K562 (cell line): ENCODE data around the gene CLDN14. TPM values are rescaled to one million over a fixed set of nuclear protein-coding genes. Genes with fewer than 3 reads are reported as not detected.

ENCODE experiments used
- ATAC-seq: fragments of 200-7000 bp; cut with Tn5 transposase; 3 replicates; pipeline ENCODE4 v1.9.1; 2020; ENCODE audit warnings: moderate library complexity
- BruUV-seq: library from RNA; stranded (reverse); fragments of 400-500 nt; replicated peaks from 2 replicates; lab custom pipeline; 2021; lab: Mats Ljungman, UMichigan
- CTCF ChIA-PET: fragments of 300-600 bp; formaldehyde crosslinking; extraction: SDS; loops from one replicate; lab custom pipeline; 2021; ENCODE audit warnings: low intra/inter-chr PET ratio; lab: Yijun Ruan, JAX
- POLR2A ChIA-PET: fragments of 300-600, 350-650 bp; sonication (Branson Sonifier 250); formaldehyde crosslinking; extraction: SDS; loops from one replicate; lab custom pipeline; 2021; ENCODE audit warnings: antibody characterized with exemption, inconsistent platforms; lab: Yijun Ruan, JAX
- DNase-seq, 4 experiments: peaks; one replicate each; pipeline versions ENCODE4 v3.0.0 to v3.0.0-alpha.2; 2011 to 2018; ENCODE audit warnings: low spot score in 3 of 4, mixed read lengths in 3 of 4; ENCODE audit errors: extremely low read depth in 1 of 4
- FAIRE-seq: peaks from 2 replicates; lab custom pipeline; 2011; peaks lifted over from hg19 to GRCh38; lab: Jason Lieb, UNC
- H2AFZ ChIP-seq: 2 replicates; pipeline ENCODE4 v1.6.0; 2011; ENCODE audit warnings: low read depth, low read length, control low read depth, inconsistent platforms
- H3K27ac ChIP-seq: fragments of 200-600 bp; 3 replicates; pipeline ENCODE4 v1.8.0; 2011; ENCODE audit warnings: low read depth, mild to moderate bottlenecking, control low read depth, inconsistent platforms, low read length, moderate library complexity, mixed read lengths; ENCODE audit errors: extremely low read depth
- H3K27me3 ChIP-seq, 2 experiments: fragments of 300-600 bp in 1 of 2; 2 replicates in 1 of 2; 3 replicates in 1 of 2; pipeline versions ENCODE4 v1.6.0 to v1.8.0; 2011; ENCODE audit warnings: inconsistent platforms in 2 of 2, low read length in 2 of 2, mild to moderate bottlenecking in 1 of 2, mixed read lengths in 1 of 2, moderate library complexity in 1 of 2; ENCODE audit not compliant: control insufficient read depth in 2 of 2, insufficient read depth in 2 of 2
- H3K36me3 ChIP-seq: fragments of 300-600 bp; 3 replicates; pipeline ENCODE4 v1.8.0; 2011; ENCODE audit warnings: mild to moderate bottlenecking, low read length, inconsistent platforms; ENCODE audit not compliant: control insufficient read depth, insufficient read depth
- H3K4me1 ChIP-seq, 2 experiments: fragments of 200-600 bp in 1 of 2; replicated peaks in 1 of 2; 2 replicates in 1 of 2; 3 replicates in 1 of 2; pipeline versions ENCODE4 v1.5.1 to v1.8.0; 2011; ENCODE audit warnings: inconsistent platforms in 2 of 2, low read length in 2 of 2, mild to moderate bottlenecking in 1 of 2, mixed read lengths in 1 of 2, moderate library complexity in 1 of 2; ENCODE audit not compliant: control insufficient read depth in 2 of 2, insufficient read depth in 2 of 2
- H3K4me2 ChIP-seq: 2 replicates; pipeline ENCODE4 v1.6.1; 2011; ENCODE audit warnings: low read length, control low read depth, inconsistent platforms, mixed read lengths; ENCODE audit not compliant: insufficient read depth
- H3K4me3 ChIP-seq: fragments of 200-600 bp; sonication (generic), shearing (Covaris generic); 2 replicates; pipeline ENCODE4 v1.5.1; 2016; ENCODE audit warnings: control low read depth, inconsistent platforms
- H3K79me2 ChIP-seq: fragments of 200-600 bp; 3 replicates; pipeline ENCODE4 v1.8.0; 2011; ENCODE audit warnings: low read length, inconsistent platforms; ENCODE audit not compliant: control insufficient read depth, insufficient read depth
- H3K9ac ChIP-seq, 2 experiments: 2 replicates each; pipeline versions ENCODE4 v1.6.0 to v1.6.1; 2011; ENCODE audit warnings: low read depth in 2 of 2, low read length in 2 of 2, control low read depth in 1 of 2, inconsistent platforms in 1 of 2, mild to moderate bottlenecking in 1 of 2, mixed read lengths in 1 of 2; ENCODE audit not compliant: insufficient read depth in 1 of 2
- H3K9me1 ChIP-seq: one replicate; pipeline ENCODE4 v1.6.0; 2011; ENCODE audit warnings: inconsistent platforms, mild to moderate bottlenecking, low read length, moderate library complexity; ENCODE audit not compliant: control insufficient read depth, insufficient read depth
- H3K9me3 ChIP-seq: replicated peaks from 2 replicates; pipeline ENCODE4 v1.5.1; 2011; ENCODE audit warnings: low read depth, low read length, inconsistent platforms; ENCODE audit not compliant: control insufficient read depth, insufficient read depth
- H4K20me1 ChIP-seq: replicated peaks from 2 replicates; pipeline ENCODE4 v1.6.1; 2011; ENCODE audit warnings: low read length, inconsistent platforms, mixed read lengths; ENCODE audit not compliant: control insufficient read depth, insufficient read depth
- ATF1 ChIP-seq, 2 experiments: fragments of 450-650 bp in 1 of 2; IDR thresholded peaks; 2 replicates each; pipeline ENCODE4 v1.6.1; 2016; ENCODE audit warnings: missing compliant biosample characterization in 1 of 2, missing genetic modification characterization in 1 of 2
- BRF1 ChIP-seq: IDR thresholded peaks from 3 replicates; pipeline ENCODE4 v1.6.1; 2011; ENCODE audit warnings: borderline replicate concordance, mild to moderate bottlenecking; ENCODE audit not compliant: insufficient read length; ENCODE audit errors: extremely low read depth
- GABPB2 ChIP-seq: fragments of 250-450 bp; sonication (Bioruptor Pico); conservative IDR thresholded peaks from 2 replicates; pipeline ENCODE4 v1.5.1; 2021; ENCODE audit warnings: mild to moderate bottlenecking
- HLTF ChIP-seq: fragments of 450-650 bp; IDR thresholded peaks from 2 replicates; pipeline ENCODE4 v1.6.1; 2016
- HNRNPK ChIP-seq: fragments of 200-400 bp; formaldehyde crosslinking; IDR thresholded peaks from one replicate; pipeline ENCODE4 v1.6.1; 2018; ENCODE audit warnings: mild to moderate bottlenecking, low read depth, low read length; ENCODE audit not compliant: poor library complexity, severe bottlenecking
- HOMEZ ChIP-seq: fragments of 250-450 bp; sonication (Bioruptor Pico); IDR thresholded peaks from 2 replicates; pipeline ENCODE4 v1.4.0; 2020; ENCODE audit warnings: mild to moderate bottlenecking, moderate library complexity
- MTA1 ChIP-seq: fragments of 450-650 bp; IDR thresholded peaks from 2 replicates; pipeline ENCODE4 v1.6.1; 2017; ENCODE audit warnings: borderline replicate concordance
- NFIC ChIP-seq: fragments of 450-650 bp; IDR thresholded peaks from 2 replicates; pipeline ENCODE4 v1.6.1; 2017; ENCODE audit warnings: mild to moderate bottlenecking, inconsistent platforms
- RBM25 ChIP-seq: fragments of 200-400 bp; formaldehyde crosslinking; IDR thresholded peaks from 2 replicates; pipeline ENCODE4 v1.6.1; 2018; ENCODE audit warnings: low read length, low read depth, moderate library complexity; ENCODE audit not compliant: severe bottlenecking
- TCF7L2 ChIP-seq: fragments of 150-350 bp; IDR thresholded peaks from 2 replicates; pipeline ENCODE4 v1.6.1; 2016; ENCODE audit warnings: low read depth, mild to moderate bottlenecking, low read length, moderate library complexity
- TEAD2 ChIP-seq: fragments of 450-650 bp; IDR thresholded peaks from 2 replicates; pipeline ENCODE4 v1.6.1; 2016; ENCODE audit warnings: missing genetic modification characterization, control low read depth, missing compliant biosample characterization
- XRCC3 ChIP-seq: fragments of 450-650 bp; IDR thresholded peaks from 2 replicates; pipeline ENCODE4 v1.6.1; 2017; ENCODE audit warnings: mild to moderate bottlenecking, moderate library complexity
- ZNF134 ChIP-seq: fragments of 250-450 bp; sonication (Bioruptor Pico); conservative IDR thresholded peaks from 2 replicates; pipeline ENCODE4 v1.4.0; 2020
- ZNF324 ChIP-seq: fragments of 250-450 bp; sonication (Bioruptor Pico); IDR thresholded peaks from 2 replicates; pipeline ENCODE4 v1.4.0; 2020; ENCODE audit warnings: mild to moderate bottlenecking
- ZNF551 ChIP-seq: fragments of 250-450 bp; sonication (Bioruptor Pico); IDR thresholded peaks from 2 replicates; pipeline ENCODE4 v1.5.0; 2021; ENCODE audit warnings: mild to moderate bottlenecking, moderate library complexity
- WGBS: fragments of 100-300 bp; shearing (Covaris generic); methylation state at CpG from one replicate; pipeline ENCODE4 v1.1.6; 2016; ENCODE audit warnings: low coverage, mixed read lengths; ENCODE audit not compliant: insufficient coverage; ENCODE audit errors: missing lambda C conversion rate; 5-methylcytosine and 5-hydroxymethylcytosine counted together
- in situ Hi-C: fragments of 300-500 bp; cut with MboI; formaldehyde crosslinking; loops from 4 replicates; pipeline ENCODE4 v1.15.0; 2018; ENCODE audit warnings: inconsistent platforms, mixed read lengths
- intact Hi-C: fragments of 100-400 bp; cut with micrococcal nuclease; formaldehyde crosslinking; loops from 2 replicates; pipeline ENCODE4 v1.14.2; 2022
- polyA plus RNA-seq, 8 experiments: library from polyadenylated mRNA; depleted of rRNA in 4 of 8; stranded (reverse) in 5 of 8; unstranded in 3 of 8; fragments of >200 nt; fragmentation: Nextera tagmentation in 2 of 8; fragmentation: Illumina TruSeq in 1 of 8; extraction: Ambion mirVana in 2 of 8; extraction: Trizol in 1 of 8; gene quantifications; 2 replicates each; pipeline versions ENCODE4 v1.2.1 to v1.2.3, GENCODE V29; 2011 to 2014; ENCODE audit warnings: inconsistent platforms in 1 of 8, missing spikeins in 1 of 8
- total RNA-seq, 7 experiments: library from RNA; depleted of rRNA in 6 of 7; stranded (reverse); fragments of >200 nt in 6 of 7; fragmentation: Illumina TruSeq in 2 of 7; extraction: Trizol in 2 of 7; gene quantifications; 2 replicates each; pipeline versions ENCODE4 v1.2.1 to v1.2.3, GENCODE V29; 2011 to 2021; ENCODE audit warnings: low replicate concordance in 1 of 7

CLDN14 gene
- total and polyA plus RNA-seq, 9 of the 15 experiments (the other 6 are each of a cell fraction or from before 2014, with no cell fraction given), result not detected

GRCh38 chr21:36517366-36518075 is 37.6 kb upstream of the CLDN14 start:
- Histone ChIP-seq H3K4me2 (no peak overlapping the region), H3K4me3 (no peak overlapping the region), H3K27me3 (peaks cover 5 to 31% of the 10 kb centered on the region in 2 experiments; a peak in 3 of 5 replicates), H2AFZ (no peak overlapping the region), H3K9me3 (no peaks in the 10 kb centered on the region), H3K36me3 (no peaks in the 10 kb centered on the region), H3K4me1 (no peaks in the 10 kb centered on the region), H3K79me2 (no peaks in the 10 kb centered on the region), H3K27ac (no peak overlapping the region), H4K20me1 (no peaks in the 10 kb centered on the region), H3K9me1 (no peaks in the 10 kb centered on the region), H3K9ac (no peak overlapping the region)
- intact Hi-C loops (no loop called here), in situ Hi-C loops (no loop called here)
- FAIRE-seq (no peak), DNase-seq (no peak), ATAC-seq (no peak)
- 3% methylated on average over 6 of the region's 6 CpGs for WGBS
- TF ChIP-seq ZNF134 (peak; percentile 98), TCF7L2 (no peak), RBM25 (peak; percentile 72), ATF1 (CRISPR knock-in tag; IDR thresholded peaks at IDR 0.05) (no peak), ATF1 (tag; IDR thresholded peaks at IDR 0.05) (no peak)
- POLR2A ChIA-PET, result no interaction called here
- CTCF ChIA-PET, result no interaction called here
- no TSS peak for BruUV-seq

GRCh38 chr21:36516281-36516680 is 36.4 kb upstream of the CLDN14 start:
- Histone ChIP-seq H3K9me1 (no peaks in the 10 kb centered on the region), H3K4me2 (no peak overlapping the region), H4K20me1 (no peaks in the 10 kb centered on the region), H3K36me3 (no peaks in the 10 kb centered on the region), H2AFZ (no peak overlapping the region), H3K27ac (no peak overlapping the region), H3K79me2 (no peaks in the 10 kb centered on the region), H3K27me3 (peaks cover 6 to 22% of the 10 kb centered on the region in 2 experiments; a peak in 3 of 5 replicates), H3K9me3 (no peaks in the 10 kb centered on the region), H3K4me1 (no peaks in the 10 kb centered on the region), H3K9ac (no peak overlapping the region), H3K4me3 (no peak overlapping the region)
- no peak for DNase-seq
- CTCF ChIA-PET, result no interaction called here
- no peak for ATAC-seq
- BruUV-seq, result no TSS peak
- POLR2A ChIA-PET, result interaction anchor here (0.6 to 0.9 kb wide), 2 partner anchors 9 to 49 kb away, joined by 3 read pairs; no protein-coding TSS in a partner anchor
- in situ Hi-C loops, result no loop called here
- 0% methylated on average over 3 of the region's 3 CpGs for WGBS
- FAIRE-seq, result no peak
- intact Hi-C loops, result no loop called here
- TF ChIP-seq MTA1 (no peak), TEAD2 (tag) (no peak), HLTF (no peak), NFIC (no peak), GABPB2 (CRISPR knock-in tag) (no peak), XRCC3 (no peak), ZNF551 (CRISPR knock-in tag) (no peak), ZNF324 (no peak), HOMEZ (no peak), BRF1 (no peak), HNRNPK (no peak)
